Activated naive CD8-positive, alpha-beta T cell treated with anti-CD3 and anti-CD28 coated beads for 36 hours (primary cell): ENCODE results near the gene RAB4A. TPM values are rescaled to one million over a fixed set of nuclear protein-coding genes. Genes with fewer than 3 reads are reported as not detected.
A peak's percentile ranks its signal among the peaks of the same experiment; 100 is the strongest.

Source experiments
- DNase-seq: peaks from one replicate; pipeline ENCODE4 v3.0.0; 2021
- H3K27ac Mint-ChIP-seq: one replicate; pipeline ENCODE4 v1.8.0; 2022; ENCODE audit warnings: mild to moderate bottlenecking, moderate library complexity, mixed read lengths
- H3K27me3 Mint-ChIP-seq: one replicate; pipeline ENCODE4 v1.8.0; 2022; ENCODE audit warnings: mild to moderate bottlenecking, mixed read lengths
- H3K36me3 Mint-ChIP-seq: one replicate; pipeline ENCODE4 v1.8.0; 2021; ENCODE audit warnings: mild to moderate bottlenecking, mixed read lengths
- H3K4me1 Mint-ChIP-seq: one replicate; pipeline ENCODE4 v1.8.0; 2021; ENCODE audit warnings: mixed read lengths
- H3K4me3 Mint-ChIP-seq: one replicate; pipeline ENCODE4 v1.8.0; 2022; ENCODE audit warnings: mild to moderate bottlenecking, moderate library complexity, mixed read lengths
- H3K9me3 Mint-ChIP-seq: one replicate; pipeline ENCODE4 v1.8.0; 2022; ENCODE audit warnings: mixed read lengths
- total RNA-seq, 2 experiments: library from RNA; stranded (reverse); gene quantifications; one replicate each; pipeline ENCODE4 v1.2.3, GENCODE V29; 2021

Gene RAB4A
- total RNA-seq, 2 experiments from 2014 or later, result 36.0 to 36.9 TPM

- Mint-ChIP-seq H3K27me3 (no peaks in the 10 kb centered on the region), H3K9me3 (no peaks in the 10 kb centered on the region), H3K27ac (peak overlapping the region; percentile 59), H3K4me1 (peaks cover 40% of the 10 kb centered on the region), H3K4me3 (no peak overlapping the region), H3K36me3 (no peaks in the 10 kb centered on the region)
- no peak for DNase-seq
Observed at GRCh38 chr1:229254910-229255541, 15.9 kb upstream of the RAB4A start.

- H3K27me3 Mint-ChIP-seq, result no peaks in the 10 kb centered on the region
- H3K27ac Mint-ChIP-seq, result no peak overlapping the region
- no peaks in the 10 kb centered on the region for H3K9me3 Mint-ChIP-seq
- H3K4me1 Mint-ChIP-seq, result peaks cover 29% of the 10 kb centered on the region
- DNase-seq, result peak; percentile 44
- no peak overlapping the region for H3K4me3 Mint-ChIP-seq
- H3K36me3 Mint-ChIP-seq, result no peaks in the 10 kb centered on the region
Observed at GRCh38 chr1:229258031-229258756, 12.7 kb upstream of the RAB4A start.

GRCh38 chr1:229258757-229259060 is 12.2 kb upstream of the RAB4A start:
- Mint-ChIP-seq H3K27ac (no peak overlapping the region), H3K36me3 (no peaks in the 10 kb centered on the region), H3K4me3 (no peak overlapping the region), H3K9me3 (no peaks in the 10 kb centered on the region), H3K4me1 (peaks cover 24% of the 10 kb centered on the region), H3K27me3 (no peaks in the 10 kb centered on the region)
- DNase-seq, result no peak

- Mint-ChIP-seq H3K4me1 (peaks cover 17% of the 10 kb centered on the region), H3K27ac (no peak overlapping the region), H3K4me3 (no peak overlapping the region), H3K27me3 (no peaks in the 10 kb centered on the region), H3K9me3 (no peaks in the 10 kb centered on the region), H3K36me3 (no peaks in the 10 kb centered on the region)
- no peak for DNase-seq
Observed at GRCh38 chr1:229260297-229260696, 10.6 kb upstream of the RAB4A start.

GRCh38 chr1:229262239-229262638 is 8.7 kb upstream of the RAB4A start:
- H3K36me3 Mint-ChIP-seq, result no peaks in the 10 kb centered on the region
- peaks cover 18% of the 10 kb centered on the region for H3K4me1 Mint-ChIP-seq
- H3K4me3 Mint-ChIP-seq, result no peak overlapping the region
- H3K27me3 Mint-ChIP-seq, result no peaks in the 10 kb centered on the region
- no peak overlapping the region for H3K27ac Mint-ChIP-seq
- H3K9me3 Mint-ChIP-seq, result peaks cover 3% of the 10 kb centered on the region
- no peak for DNase-seq

GRCh38 chr1:229263254-229263653 is 7.7 kb upstream of the RAB4A start:
- Mint-ChIP-seq H3K36me3 (no peaks in the 10 kb centered on the region), H3K4me3 (no peak overlapping the region), H3K27ac (no peak overlapping the region), H3K4me1 (peaks cover 12% of the 10 kb centered on the region), H3K27me3 (no peaks in the 10 kb centered on the region), H3K9me3 (peaks cover 3% of the 10 kb centered on the region)
- no peak for DNase-seq

GRCh38 chr1:229264068-229264467 is 6.8 kb upstream of the RAB4A start:
- no peaks in the 10 kb centered on the region for H3K36me3 Mint-ChIP-seq
- no peaks in the 10 kb centered on the region for H3K27me3 Mint-ChIP-seq
- H3K4me1 Mint-ChIP-seq, result peaks cover 5% of the 10 kb centered on the region
- no peak overlapping the region for H3K27ac Mint-ChIP-seq
- H3K4me3 Mint-ChIP-seq, result no peak overlapping the region
- peaks cover 3% of the 10 kb centered on the region for H3K9me3 Mint-ChIP-seq
- no peak for DNase-seq

GRCh38 chr1:229264487-229264886 is 6.4 kb upstream of the RAB4A start:
- H3K4me1 Mint-ChIP-seq, result peaks cover 5% of the 10 kb centered on the region
- no peaks in the 10 kb centered on the region for H3K36me3 Mint-ChIP-seq
- DNase-seq, result no peak
- no peak overlapping the region for H3K4me3 Mint-ChIP-seq
- no peak overlapping the region for H3K27ac Mint-ChIP-seq
- peaks cover 3% of the 10 kb centered on the region for H3K9me3 Mint-ChIP-seq
- H3K27me3 Mint-ChIP-seq, result no peaks in the 10 kb centered on the region

- no peak overlapping the region for H3K27ac Mint-ChIP-seq
- H3K4me3 Mint-ChIP-seq, result no peak overlapping the region
- no peak for DNase-seq
Observed at GRCh38 chr1:229266274-229266673, 4.6 kb upstream of the RAB4A start.

GRCh38 chr1:229266832-229267500 is 3.9 kb upstream of the RAB4A start:
- H3K9me3 Mint-ChIP-seq, result peaks cover 3% of the 10 kb centered on the region
- no peak overlapping the region for H3K27ac Mint-ChIP-seq
- peaks cover 6% of the 10 kb centered on the region for H3K4me1 Mint-ChIP-seq
- DNase-seq, result no peak
- H3K4me3 Mint-ChIP-seq, result no peak overlapping the region
- H3K27me3 Mint-ChIP-seq, result no peaks in the 10 kb centered on the region
- no peaks in the 10 kb centered on the region for H3K36me3 Mint-ChIP-seq

More at GRCh38 chr1:229266274-229266673, 4.6 kb upstream of the RAB4A start:
- Mint-ChIP-seq H3K4me1 (peaks cover 3% of the 10 kb centered on the region), H3K36me3 (no peaks in the 10 kb centered on the region), H3K27me3 (no peaks in the 10 kb centered on the region), H3K9me3 (peaks cover 3% of the 10 kb centered on the region)

GRCh38 chr1:229268505-229268904 is 2.4 kb upstream of the RAB4A start:
- Mint-ChIP-seq H3K27me3 (no peaks in the 10 kb centered on the region), H3K27ac (no peak overlapping the region), H3K9me3 (peaks cover 3% of the 10 kb centered on the region), H3K4me1 (peaks cover 18% of the 10 kb centered on the region), H3K4me3 (no peak overlapping the region), H3K36me3 (peaks cover 5% of the 10 kb centered on the region)
- DNase-seq, result no peak

- Mint-ChIP-seq H3K27ac (peak overlapping the region; percentile 79), H3K4me3 (peak overlapping the region; percentile 92), H3K36me3 (peaks cover 10% of the 10 kb centered on the region), H3K27me3 (no peaks in the 10 kb centered on the region), H3K9me3 (peaks cover 3% of the 10 kb centered on the region), H3K4me1 (peaks cover 23% of the 10 kb centered on the region)
- DNase-seq, result peak; percentile 55
Observed at GRCh38 chr1:229271448-229272159, 693 bp downstream of the RAB4A start.

GRCh38 chr1:229272164-229273158 is 1.6 kb downstream of the RAB4A start:
- H3K27ac Mint-ChIP-seq, result peak overlapping the region; percentile 79

GRCh38 chr1:229273507-229274232 is 2.8 kb downstream of the RAB4A start:
- no peak for DNase-seq
- H3K4me3 Mint-ChIP-seq, result no peak overlapping the region
- H3K4me1 Mint-ChIP-seq, result peaks cover 20% of the 10 kb centered on the region
- H3K27me3 Mint-ChIP-seq, result no peaks in the 10 kb centered on the region
- H3K36me3 Mint-ChIP-seq, result peaks cover 10% of the 10 kb centered on the region
- no peaks in the 10 kb centered on the region for H3K9me3 Mint-ChIP-seq
- H3K27ac Mint-ChIP-seq, result no peak overlapping the region

More at GRCh38 chr1:229272164-229273158, 1.6 kb downstream of the RAB4A start:
- Mint-ChIP-seq H3K27me3 (no peaks in the 10 kb centered on the region), H3K36me3 (peaks cover 10% of the 10 kb centered on the region), H3K4me1 (peaks cover 20% of the 10 kb centered on the region), H3K9me3 (no peaks in the 10 kb centered on the region), H3K4me3 (peak overlapping the region; percentile 92)
- DNase-seq, result no peak
